Gastrocnemius medialis (tissue), 4 donors: ENCODE data around the gene IMPA2. TPM values are rescaled to one million over a fixed set of nuclear protein-coding genes. Genes with fewer than 3 reads are reported as not detected.

ENCODE experiments used
- ATAC-seq, 2 donors: fragments of 150-250 bp; one replicate each; pipeline ENCODE4 v1.9.1; 2016
- DNase-seq, 2 donors: peaks; one replicate each; pipeline ENCODE4 v3.0.0-alpha.2; 2019
- H3K27ac ChIP-seq, 4 donors: fragments of 200-600 bp; sonication (generic); 1 replicate in 1 of 4; 2 replicates in 3 of 4; pipeline ENCODE4 v1.5.1; 2016 to 2018; ENCODE audit warnings: mild to moderate bottlenecking in 2 of 4, moderate library complexity in 1 of 4
- H3K27me3 ChIP-seq, 3 donors: fragments of 200-600 bp; sonication (generic) in 2 of 3; 1 replicate in 1 of 3; 2 replicates in 2 of 3; pipeline versions ENCODE4 v1.5.1 to v1.6.0; 2016 to 2019; ENCODE audit warnings: mild to moderate bottlenecking in 1 of 3, moderate library complexity in 1 of 3
- H3K36me3 ChIP-seq, 2 donors: fragments of 200-600 bp; sonication (generic) in 1 of 2; one replicate each; pipeline ENCODE4 v1.5.1; 2017 to 2018
- H3K4me1 ChIP-seq, 2 donors: fragments of 200-600 bp; sonication (generic) in 1 of 2; one replicate each; pipeline ENCODE4 v1.5.1; 2016 to 2017; ENCODE audit warnings: mild to moderate bottlenecking in 2 of 2
- H3K4me3 ChIP-seq, 4 donors: fragments of 200-600 bp; sonication (generic) in 3 of 4; 1 replicate in 1 of 4; 2 replicates in 3 of 4; pipeline ENCODE4 v1.5.1; 2016 to 2019; ENCODE audit warnings: mild to moderate bottlenecking in 2 of 4
- H3K9me3 ChIP-seq, 3 donors: fragments of 200-600 bp; sonication (generic) in 2 of 3; 1 replicate in 1 of 3; 2 replicates in 2 of 3; pipeline ENCODE4 v1.5.1; 2016 to 2019
- CTCF ChIP-seq, 5 experiments: fragments of 450-650 bp in 3 of 5; fragments of 200-600 bp in 2 of 5; sonication (generic) in 2 of 5; IDR thresholded peaks in 4 of 5; conservative IDR thresholded peaks in 1 of 5; 1 replicate in 4 of 5; 2 replicates in 1 of 5; pipeline ENCODE4 v1.5.1; 2016 to 2019; ENCODE audit warnings: antibody characterized with exemption in 5 of 5, mild to moderate bottlenecking in 3 of 5, moderate library complexity in 3 of 5
- POLR2A ChIP-seq, 2 donors: fragments of 450-650 bp; IDR thresholded peaks; one replicate each; pipeline ENCODE4 v1.6.1; 2017; ENCODE audit warnings: antibody characterized with exemption in 2 of 2, mild to moderate bottlenecking in 2 of 2, moderate library complexity in 2 of 2
- in situ Hi-C, 4 donors: fragments of 200-750 bp; cut with MboI; loops; one replicate each; pipeline versions ENCODE4 v1.15.0 to v1.8.0; 2017; ENCODE audit warnings: low sequenced_read_pairs in 4 of 4
- intact Hi-C: fragments of 100-400 bp; cut with DNase I; formaldehyde crosslinking; loops from one replicate; pipeline ENCODE4 v1.15.1; 2023; ENCODE audit warnings: low total_unique reads
- total RNA-seq, 4 donors: library from RNA; depleted of rRNA; stranded (reverse); fragments of >200 nt; gene quantifications; one replicate each; pipeline versions ENCODE4 v1.1.0 to v1.2.3, GENCODE V29; 2016

IMPA2 gene
- total RNA-seq, 4 donors from 2014 or later = 245 to 391 (median 274) TPM

GRCh38 chr18:12029786-12030584 lies 48.7 kb downstream of the IMPA2 start:
- intact Hi-C loops = loop anchor here (5.0 to 10.0 kb wide), 4 partner anchors 48 to 375 kb away; partner anchors contain the start of gene IMPA2
- ATAC-seq (no peak), DNase-seq (no peak)
- in situ Hi-C loops = loop anchor here in 2 of 4 donors (10.0 to 25.0 kb wide), 2 partner anchors 293 to 295 kb away; no protein-coding TSS in a partner anchor
- TF ChIP-seq CTCF (IDR thresholded peaks at IDR 0.05 in 4 of 5, conservative IDR thresholded peaks at IDR 0.05 in 1 of 5) (no peak), POLR2A (IDR thresholded peaks at IDR 0.05) (no peak)
- Histone ChIP-seq H3K4me1 (peaks cover 22 to 29% of the 10 kb centered on the region in 2 donors), H3K4me3 (no peak overlapping the region), H3K36me3 (peaks cover 0 to 36% of the 10 kb centered on the region in 2 donors), H3K27me3 (no peaks in the 10 kb centered on the region), H3K9me3 (no peaks in the 10 kb centered on the region), H3K27ac (peak overlapping the region in 2 of 4 donors; percentile 29 to 44)

- Histone ChIP-seq H3K27ac (peak overlapping the region in 3 of 4 donors; percentile 29 to 44 (median 29)), H3K4me1 (peaks cover 22 to 29% of the 10 kb centered on the region in 2 donors), H3K27me3 (no peaks in the 10 kb centered on the region), H3K36me3 (peaks cover 0 to 36% of the 10 kb centered on the region in 2 donors), H3K9me3 (no peaks in the 10 kb centered on the region), H3K4me3 (no peak overlapping the region)
- in situ Hi-C loops = loop anchor here in 2 of 4 donors (10.0 to 25.0 kb wide), 2 partner anchors 293 to 296 kb away; no protein-coding TSS in a partner anchor
- intact Hi-C loops = loop anchor here (10.0 kb wide), 2 partner anchors 296 to 376 kb away; no protein-coding TSS in a partner anchor
- TF ChIP-seq POLR2A (IDR thresholded peaks at IDR 0.05) (no peak), CTCF (IDR thresholded peaks at IDR 0.05 in 4 of 5, conservative IDR thresholded peaks at IDR 0.05 in 1 of 5) (no peak)
- no peak for DNase-seq
- no peak for ATAC-seq
Observed at GRCh38 chr18:12030670-12031069, 49.4 kb downstream of the IMPA2 start.

GRCh38 chr18:12031181-12031580 lies 49.9 kb downstream of the IMPA2 start:
- intact Hi-C loops = loop anchor here (10.0 kb wide), 2 partner anchors 296 to 376 kb away; no protein-coding TSS in a partner anchor
- peaks cover 0 to 36% of the 10 kb centered on the region in 2 donors for H3K36me3 ChIP-seq
- H3K4me3 ChIP-seq = no peak overlapping the region
- H3K9me3 ChIP-seq = no peaks in the 10 kb centered on the region
- H3K27me3 ChIP-seq = no peaks in the 10 kb centered on the region
- in situ Hi-C loops = loop anchor here in 2 of 4 donors (10.0 to 25.0 kb wide), 2 partner anchors 294 to 296 kb away; no protein-coding TSS in a partner anchor
- H3K4me1 ChIP-seq = peaks cover 22 to 29% of the 10 kb centered on the region in 2 donors
- ATAC-seq (no peak), DNase-seq (no peak)
- peak overlapping the region; percentile 29 to 60 (median 50) for H3K27ac ChIP-seq
- TF ChIP-seq POLR2A (IDR thresholded peaks at IDR 0.05) (no peak), CTCF (IDR thresholded peaks at IDR 0.05 in 4 of 5, conservative IDR thresholded peaks at IDR 0.05 in 1 of 5) (no peak)

GRCh38 chr18:12031846-12032245 lies 50.5 kb downstream of the IMPA2 start:
- Histone ChIP-seq H3K9me3 (no peaks in the 10 kb centered on the region), H3K27me3 (no peaks in the 10 kb centered on the region), H3K36me3 (peaks cover 0 to 36% of the 10 kb centered on the region in 2 donors), H3K27ac (peak overlapping the region; percentile 29 to 60 (median 48)), H3K4me3 (no peak overlapping the region), H3K4me1 (peaks cover 17 to 25% of the 10 kb centered on the region in 2 donors)
- intact Hi-C loops (loop anchor here (10.0 kb wide), 2 partner anchors 297 to 377 kb away; no protein-coding TSS in a partner anchor), in situ Hi-C loops (loop anchor here in 2 of 4 donors (10.0 to 25.0 kb wide), 2 partner anchors 295 to 297 kb away; no protein-coding TSS in a partner anchor)
- no peak for TF ChIP-seq CTCF (IDR thresholded peaks at IDR 0.05 in 4 of 5, conservative IDR thresholded peaks at IDR 0.05 in 1 of 5)
- no peak for TF ChIP-seq POLR2A (IDR thresholded peaks at IDR 0.05)
- DNase-seq = peak; percentile 47 to 51
- ATAC-seq = no peak
